ENCODE measurements around the gene LRRC40.

LRRC40 gene

GRCh38 chr1:70164350-70164749, 41.0 kb downstream of the LRRC40 start:
- Mint-ChIP-seq H3K27me3 (ENCODE audit: low read depth) (no peaks in the 10 kb centered on the region), H3K9me3 (no peaks in the 10 kb centered on the region), H3K36me3 (ENCODE audit: low read depth) (peaks cover 29% of the 10 kb centered on the region), H3K4me3 (no peak overlapping the region), H3K27ac (no peak overlapping the region), H3K4me1 (no peaks in the 10 kb centered on the region)
- TF ChIP-seq CTCF (IDR thresholded peaks at IDR 0.05; ENCODE audit: unreplicated experiment in 3 of 3), result no peak

GRCh38 chr1:70156529-70157120, 48.8 kb downstream of the LRRC40 start:
- Mint-ChIP-seq H3K36me3 (ENCODE audit: low read depth) (peaks cover 19% of the 10 kb centered on the region), H3K9me3 (no peaks in the 10 kb centered on the region), H3K4me1 (no peaks in the 10 kb centered on the region), H3K27me3 (ENCODE audit: low read depth) (no peaks in the 10 kb centered on the region), H3K27ac (no peak overlapping the region), H3K4me3 (no peak overlapping the region)
- no peak for TF ChIP-seq CTCF (IDR thresholded peaks at IDR 0.05; ENCODE audit: unreplicated experiment in 3 of 3)

- no peak overlapping the region for H3K4me3 Mint-ChIP-seq
- H3K9me3 Mint-ChIP-seq, result no peaks in the 10 kb centered on the region
- H3K4me1 Mint-ChIP-seq, result no peaks in the 10 kb centered on the region
- H3K27me3 Mint-ChIP-seq (ENCODE audit: low read depth), result no peaks in the 10 kb centered on the region
- no peak for TF ChIP-seq CTCF (IDR thresholded peaks at IDR 0.05; ENCODE audit: unreplicated experiment in 3 of 3)
- H3K36me3 Mint-ChIP-seq (ENCODE audit: low read depth), result peaks cover 10% of the 10 kb centered on the region
- H3K27ac Mint-ChIP-seq, result no peak overlapping the region
Measured at GRCh38 chr1:70153739-70154138, 51.6 kb downstream of the LRRC40 start.

DNA sequence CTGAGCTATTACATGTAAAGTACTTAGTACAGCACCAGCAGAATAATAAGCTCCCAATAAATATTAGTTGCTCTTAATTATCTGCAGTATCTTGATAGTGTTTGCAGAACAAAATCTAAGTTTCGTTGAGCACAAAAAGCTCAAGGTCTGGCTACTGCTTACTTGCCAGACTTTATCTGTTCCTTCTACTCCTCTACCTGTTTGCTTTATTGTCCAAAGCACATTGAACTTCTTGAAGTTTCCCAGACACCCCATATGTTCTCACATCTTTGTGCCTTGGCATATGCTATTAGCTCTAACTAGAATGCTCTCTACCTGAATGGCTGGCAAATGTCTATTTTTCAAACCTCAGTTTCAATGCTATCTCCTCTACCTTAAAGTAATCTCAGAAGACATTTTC, 54.9 kb downstream of the LRRC40 start:
- TF ChIP-seq CTCF (IDR thresholded peaks at IDR 0.05; ENCODE audit: unreplicated experiment in 3 of 3), result no peak
- no peak overlapping the region for H3K27ac Mint-ChIP-seq
- H3K27me3 Mint-ChIP-seq (ENCODE audit: low read depth), result no peaks in the 10 kb centered on the region
- H3K36me3 Mint-ChIP-seq (ENCODE audit: low read depth), result peaks cover 24% of the 10 kb centered on the region
- H3K4me1 Mint-ChIP-seq, result no peaks in the 10 kb centered on the region
- H3K9me3 Mint-ChIP-seq, result no peaks in the 10 kb centered on the region
- no peak overlapping the region for H3K4me3 Mint-ChIP-seq

DNA sequence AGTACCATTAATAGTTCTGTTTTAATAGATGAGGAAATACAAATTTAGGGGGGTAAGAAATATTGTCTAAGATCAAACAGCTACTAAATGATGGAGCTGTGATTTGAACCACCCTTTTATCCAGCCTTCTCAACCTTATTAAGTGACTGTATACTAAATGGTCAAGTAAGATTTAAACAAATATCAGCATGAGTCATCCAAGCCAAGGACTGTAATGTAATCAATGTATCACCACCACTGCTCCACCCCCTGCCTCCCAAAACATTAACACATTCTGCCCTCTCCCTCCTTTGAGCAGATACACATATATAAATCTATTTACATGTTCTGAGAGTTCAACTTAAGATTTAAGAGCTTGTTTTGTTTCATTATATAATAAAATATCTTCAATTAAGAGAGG, 58.9 kb downstream of the LRRC40 start:
- Mint-ChIP-seq H3K36me3 (ENCODE audit: low read depth) (peaks cover 18% of the 10 kb centered on the region), H3K4me3 (no peak overlapping the region), H3K9me3 (no peaks in the 10 kb centered on the region), H3K27ac (no peak overlapping the region), H3K27me3 (ENCODE audit: low read depth) (no peaks in the 10 kb centered on the region), H3K4me1 (peaks cover 15% of the 10 kb centered on the region)
- no peak for TF ChIP-seq CTCF (IDR thresholded peaks at IDR 0.05; ENCODE audit: unreplicated experiment in 3 of 3)

DNA sequence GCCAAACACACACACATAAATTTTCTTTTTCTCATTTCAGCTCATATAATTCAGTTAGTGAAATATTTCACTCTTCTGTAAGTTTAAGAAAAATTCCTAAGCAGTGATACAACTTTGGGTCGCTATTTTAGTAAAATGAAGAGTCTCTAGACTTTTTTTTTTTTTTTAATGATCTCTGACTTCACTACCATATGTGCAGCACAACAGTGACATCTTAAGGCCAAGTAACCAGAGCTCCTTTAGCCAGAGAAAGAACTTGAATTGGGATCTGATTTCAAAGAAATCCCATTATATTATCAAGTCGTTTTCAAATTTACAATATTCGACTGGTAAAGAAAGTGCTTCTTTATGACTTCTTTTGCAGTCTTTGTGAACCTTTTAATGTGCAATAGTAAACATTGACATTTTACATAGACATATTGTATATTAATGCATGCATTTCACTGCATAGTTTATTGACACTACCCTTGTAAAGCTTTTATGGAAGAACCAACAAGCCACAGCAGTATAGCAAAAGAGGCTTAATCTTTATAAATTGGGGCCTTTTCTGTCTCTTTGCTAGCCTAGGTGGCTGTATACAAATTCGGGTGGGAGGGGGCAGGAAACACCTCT, 62.2 kb downstream of the LRRC40 start:
- Mint-ChIP-seq H3K27me3 (ENCODE audit: low read depth) (no peaks in the 10 kb centered on the region), H3K36me3 (ENCODE audit: low read depth) (peaks cover 10% of the 10 kb centered on the region), H3K4me1 (peaks cover 36% of the 10 kb centered on the region), H3K4me3 (no peak overlapping the region), H3K9me3 (no peaks in the 10 kb centered on the region), H3K27ac (peak overlapping the region in 2 of 3 experiments; percentile 31 to 68)
- peak; percentile 34 to 43 (median 42) for TF ChIP-seq CTCF (IDR thresholded peaks at IDR 0.05; ENCODE audit: unreplicated experiment in 3 of 3)
